SKM-1 (cell line): ENCODE measurements around the gene P3H1.

Experiments
- DNase-seq: peaks from one replicate; lab custom pipeline; 2025; ENCODE audit not compliant: unreplicated experiment; lab: John Stamatoyannopoulos, UW

The P3H1 gene

DNA sequence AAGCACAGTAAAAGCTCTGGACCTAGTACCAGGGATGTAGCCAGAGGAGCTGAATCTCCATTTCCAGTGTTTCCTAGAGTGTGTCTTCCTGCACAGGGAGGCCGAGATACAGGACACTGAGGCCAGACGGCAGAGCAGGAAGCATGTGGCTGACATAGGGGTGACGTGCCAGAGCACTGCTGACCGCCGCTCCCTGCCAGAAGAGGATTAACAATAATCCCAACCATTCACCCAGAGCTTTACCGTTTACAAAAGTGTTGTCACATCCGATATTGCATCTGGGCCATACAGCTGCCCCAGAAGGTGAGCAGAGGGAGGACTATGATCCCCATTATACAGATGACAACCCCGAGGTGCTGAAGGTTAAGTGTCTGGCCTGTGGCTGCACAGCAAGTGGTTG is 21.0 kb downstream of the P3H1 start:
- DNase-seq: no peak

DNA sequence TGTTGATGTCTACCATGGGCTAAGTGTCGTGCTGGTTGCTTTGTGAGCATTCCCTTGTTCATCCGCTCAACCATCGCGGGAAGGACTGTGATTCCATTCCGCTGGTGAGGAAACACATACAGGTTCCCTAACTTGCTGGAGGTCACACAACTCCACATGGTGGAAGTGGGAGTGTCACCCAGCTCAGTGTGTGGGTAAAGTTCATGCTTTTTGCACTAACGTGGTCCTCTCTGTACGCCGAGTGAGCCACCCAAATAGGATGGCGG is 22.7 kb downstream of the P3H1 start:
- no peak for DNase-seq

DNA sequence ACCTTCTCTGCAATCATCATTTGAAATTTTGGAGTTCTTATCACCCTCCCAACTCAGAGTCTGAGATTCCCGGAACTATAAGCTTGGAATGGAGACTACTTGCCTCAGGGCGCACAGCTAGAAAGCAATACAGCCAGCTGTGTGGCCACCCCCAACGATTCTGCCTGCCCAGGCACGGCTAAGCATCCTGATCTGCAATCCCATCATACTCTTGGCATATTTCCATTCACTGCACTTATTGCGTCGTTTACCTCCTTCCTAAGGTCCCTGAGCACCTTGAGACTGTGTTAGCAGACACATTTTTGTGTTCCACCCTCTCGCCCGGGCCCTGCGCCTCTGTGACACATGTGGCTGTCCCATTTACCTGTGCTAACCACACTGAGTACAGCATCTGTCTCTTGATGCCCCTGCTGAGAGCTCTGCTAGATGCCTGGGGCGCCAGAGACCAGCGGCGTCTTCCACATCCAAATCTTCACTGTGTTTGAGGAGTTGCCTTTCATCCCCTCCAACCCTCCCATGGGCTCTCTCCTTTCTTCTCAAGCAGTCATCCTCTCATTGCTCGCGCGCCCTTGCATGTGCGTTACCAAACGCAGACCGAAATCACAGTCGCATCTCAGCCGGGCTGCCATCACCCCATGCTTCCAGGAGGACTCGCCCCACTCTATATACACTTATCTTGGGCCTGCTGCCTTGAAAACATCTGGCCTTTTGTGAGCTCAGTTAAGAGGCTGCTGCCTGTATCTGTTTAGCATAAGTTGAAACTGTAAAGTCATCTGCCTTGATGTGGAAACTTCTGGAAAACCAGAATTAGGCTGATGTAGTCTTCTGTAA is 23.3 kb downstream of the P3H1 start:
- DNase-seq: no peak

DNA sequence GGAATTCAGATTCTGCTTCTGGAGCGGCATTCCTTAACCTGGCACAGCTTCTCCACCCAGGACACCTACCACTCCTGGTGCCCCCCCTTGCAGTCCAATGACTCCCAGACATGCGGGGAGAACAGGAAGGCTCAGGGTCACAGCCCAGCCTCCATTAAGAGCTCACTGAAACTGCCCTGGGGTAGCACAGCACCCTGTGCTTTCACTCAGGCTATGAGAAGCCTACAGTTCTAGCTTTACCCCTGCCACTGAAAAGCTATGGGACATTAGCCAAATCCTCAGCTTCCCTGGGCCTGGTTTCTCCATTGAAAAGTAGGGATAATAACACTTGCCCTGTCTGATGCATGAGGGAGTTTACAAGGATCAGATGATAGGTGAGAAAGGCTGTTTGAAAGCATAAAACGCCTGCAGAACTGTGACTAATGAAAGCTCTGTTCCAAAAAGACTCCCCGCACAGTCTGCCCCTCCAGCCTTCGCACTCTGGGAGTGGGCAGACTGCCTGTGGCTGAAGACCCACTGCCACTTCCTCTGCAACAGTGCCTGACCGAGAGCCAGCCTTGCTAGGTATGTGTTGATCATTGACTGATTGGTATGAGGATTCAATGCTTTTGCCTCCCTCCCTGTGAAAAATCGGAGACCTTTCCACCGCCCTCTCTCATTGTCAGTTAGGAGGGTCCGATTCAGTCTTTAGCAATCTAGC is 24.1 kb downstream of the P3H1 start:
- DNase-seq: no peak

DNA sequence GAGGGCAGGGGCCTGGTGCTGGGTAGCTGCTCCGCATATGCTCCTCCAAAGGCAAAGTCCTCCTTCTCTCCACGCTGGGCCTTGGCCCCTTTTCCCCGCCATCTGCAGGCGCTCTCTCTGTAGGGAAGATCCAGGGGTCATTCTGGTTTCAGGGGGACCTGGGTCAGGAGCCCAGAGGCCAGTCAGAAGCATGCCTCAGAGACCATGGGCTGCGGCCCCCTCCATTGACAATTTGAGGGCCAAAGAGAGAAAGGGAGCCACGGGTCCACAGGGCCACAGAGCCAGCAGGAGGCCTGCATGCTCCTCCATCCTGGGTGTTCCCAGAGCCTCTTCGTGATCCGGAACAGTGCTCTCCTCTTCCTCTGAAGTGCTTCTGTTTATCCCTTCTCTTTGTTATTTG is 24.7 kb downstream of the P3H1 start:
- DNase-seq: no peak

DNA sequence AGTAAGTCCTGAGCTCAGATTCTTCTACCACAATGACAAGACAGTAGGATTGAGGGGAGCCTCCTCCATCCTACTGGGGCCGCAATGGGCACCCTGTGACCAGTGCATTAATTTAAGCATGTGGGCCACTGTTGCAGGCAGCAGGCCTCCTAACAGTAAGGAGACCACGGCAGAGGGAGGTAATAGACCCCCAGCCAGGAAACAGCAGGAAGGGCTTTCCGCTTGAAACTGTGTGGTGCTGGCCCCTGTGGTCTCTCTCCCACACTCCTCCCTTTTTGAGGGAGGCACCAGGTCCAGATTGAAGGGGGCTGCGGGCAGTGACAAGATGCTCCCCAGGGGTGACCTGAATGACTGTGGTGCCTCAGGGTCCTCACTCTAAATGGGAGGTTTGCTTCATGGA is 25.1 kb downstream of the P3H1 start:
- no peak for DNase-seq

DNA sequence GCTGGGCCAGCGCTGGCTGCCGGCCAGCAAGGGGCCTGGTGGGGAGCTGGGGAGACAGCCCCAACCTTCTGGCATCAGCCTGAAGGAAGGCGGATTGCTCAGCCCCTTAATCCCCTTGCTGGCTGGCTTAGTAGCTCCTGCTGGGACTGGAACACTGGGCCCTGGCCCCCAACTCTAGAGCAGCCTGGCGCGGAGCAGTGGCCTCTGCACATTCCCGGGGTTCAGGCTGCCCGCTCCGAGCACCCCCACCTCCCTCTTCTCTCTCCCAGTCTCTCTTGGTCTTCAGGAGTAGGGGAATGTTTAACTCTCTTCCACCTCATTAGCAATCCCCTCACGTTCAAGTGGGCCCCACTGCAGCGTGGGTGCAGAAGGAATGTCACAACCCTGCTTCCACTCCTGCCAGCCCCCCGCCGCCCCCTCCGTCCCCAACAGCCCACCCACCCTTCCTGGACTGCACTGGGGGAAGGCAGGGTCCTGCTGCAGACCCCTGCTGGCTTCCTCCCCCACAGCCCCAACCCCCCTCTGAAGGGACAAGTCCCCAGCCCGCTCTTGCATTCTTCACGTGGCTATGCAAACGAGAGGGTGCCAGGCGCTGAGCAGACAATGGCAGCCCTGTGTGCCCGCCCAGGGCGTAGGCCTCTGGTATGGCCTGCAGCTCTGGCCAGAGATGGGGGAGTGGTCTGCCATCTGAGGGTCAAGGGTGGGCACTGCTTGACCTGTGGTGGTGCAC is 25.8 kb downstream of the P3H1 start:
- no peak for DNase-seq

DNA sequence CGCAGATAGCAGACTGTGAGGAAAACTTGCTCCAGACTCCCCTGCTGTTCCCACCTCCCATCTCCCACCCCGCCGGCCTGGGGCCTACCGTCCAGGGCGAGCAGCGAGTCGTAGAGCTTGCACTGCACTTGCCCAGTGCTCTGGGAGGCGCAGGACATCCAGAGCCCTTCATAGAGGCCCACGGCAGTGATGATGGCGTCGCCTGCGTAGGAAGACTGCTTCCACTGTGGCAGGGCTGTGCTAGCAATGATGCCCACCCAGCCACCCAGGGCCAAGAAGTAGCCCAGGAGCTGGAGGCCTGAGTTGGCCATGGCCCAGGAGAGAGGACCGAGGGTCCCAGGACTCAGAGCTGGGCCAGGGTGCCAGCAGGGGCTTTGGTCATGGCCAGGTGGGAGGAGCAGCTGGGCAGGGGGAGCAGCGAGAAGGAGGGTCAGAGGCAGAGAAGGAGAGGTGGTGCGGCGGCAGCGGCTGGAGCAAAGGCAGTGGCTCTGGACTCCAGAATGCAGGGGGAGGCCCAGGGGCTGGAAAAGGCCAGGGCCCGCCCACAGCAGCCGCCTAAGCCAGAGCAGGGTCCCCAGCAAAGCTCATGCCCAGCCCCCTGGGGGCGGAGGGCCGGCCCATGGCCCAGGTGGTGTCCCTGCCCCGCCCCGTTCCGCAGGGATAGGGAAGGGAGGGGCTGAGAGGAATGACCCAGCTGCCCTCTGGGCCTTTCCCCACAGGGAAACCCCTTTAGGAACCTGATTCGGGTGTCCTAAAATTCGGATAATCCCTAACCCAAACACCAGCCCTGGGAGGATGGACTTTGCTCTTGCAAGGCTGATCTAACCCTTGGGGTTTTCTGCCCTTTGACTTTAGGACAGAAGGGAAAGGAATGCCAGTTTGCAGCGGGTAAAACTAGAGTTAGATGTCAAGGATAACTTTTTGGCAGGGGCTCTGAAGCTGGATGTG is 26.8 kb downstream of the P3H1 start, which contains the start of gene CLDN19:
Gene CLDN19, minus strand, starts transcription at position 484 of the 948 bp plus-strand sequence. Its CDS starts 173 bp downstream, at position 311.
- DNase-seq: no peak

DNA sequence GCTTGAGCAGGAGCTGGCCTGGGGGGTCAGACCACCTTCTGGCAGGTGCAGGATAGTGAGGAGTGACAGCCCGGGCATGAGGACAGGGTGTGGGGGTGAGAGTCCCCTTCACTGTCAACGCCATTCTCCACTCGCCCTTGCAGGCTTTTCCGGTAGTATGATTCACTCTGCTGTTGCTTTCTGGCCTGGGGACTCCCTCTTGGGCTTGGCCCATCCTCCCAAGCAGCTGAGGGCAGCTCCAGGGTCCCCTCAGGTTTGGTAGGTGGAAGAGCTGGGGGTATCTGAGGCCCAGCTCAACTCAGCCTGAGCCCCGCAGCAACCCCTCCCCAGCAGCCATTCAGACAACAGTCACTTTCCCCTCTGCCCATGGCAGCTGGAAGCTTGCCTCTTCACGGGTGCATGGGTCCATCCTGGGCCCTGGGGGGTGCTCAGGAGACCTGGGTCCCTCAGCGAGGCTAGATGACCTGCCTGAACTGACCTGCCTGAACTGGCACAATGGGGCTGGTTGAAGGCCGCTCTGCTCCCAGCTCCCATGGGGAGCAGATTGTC is 28.1 kb downstream of the P3H1 start:
- no peak for DNase-seq

DNA sequence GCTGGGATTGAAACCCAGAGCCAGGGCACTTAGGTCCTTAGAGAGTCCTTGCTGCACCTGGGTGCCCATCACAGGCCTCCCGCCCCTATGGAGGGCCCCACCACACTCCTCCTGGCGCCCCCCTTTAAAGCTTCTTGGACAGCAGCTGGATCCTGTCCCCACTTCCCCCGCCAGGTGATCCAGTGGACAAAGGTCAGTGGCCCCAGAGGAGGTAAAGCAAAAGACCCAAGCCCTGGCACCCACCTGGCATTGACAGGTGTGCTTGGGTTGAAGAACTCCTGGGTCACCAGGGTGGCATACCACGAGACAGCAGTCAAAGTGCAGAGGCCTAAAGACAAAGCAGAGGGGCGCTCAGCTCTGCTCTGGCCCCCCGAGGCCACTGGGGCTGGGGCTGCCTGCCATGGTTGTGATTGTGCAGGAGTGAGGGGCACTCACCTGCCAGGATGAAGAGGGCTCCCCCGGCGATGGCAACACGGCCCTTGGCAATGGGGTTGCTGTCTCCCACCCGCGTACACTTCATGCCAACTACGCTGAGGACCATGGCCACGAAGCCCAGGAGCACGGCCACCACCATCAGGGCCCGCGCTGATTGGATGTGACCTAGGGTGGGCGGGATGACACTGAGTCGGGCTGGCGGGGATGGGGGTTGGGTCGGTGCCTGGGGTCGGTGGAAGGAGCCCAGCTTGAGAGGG is 28.7 kb downstream of the P3H1 start:
- DNase-seq: no peak

DNA sequence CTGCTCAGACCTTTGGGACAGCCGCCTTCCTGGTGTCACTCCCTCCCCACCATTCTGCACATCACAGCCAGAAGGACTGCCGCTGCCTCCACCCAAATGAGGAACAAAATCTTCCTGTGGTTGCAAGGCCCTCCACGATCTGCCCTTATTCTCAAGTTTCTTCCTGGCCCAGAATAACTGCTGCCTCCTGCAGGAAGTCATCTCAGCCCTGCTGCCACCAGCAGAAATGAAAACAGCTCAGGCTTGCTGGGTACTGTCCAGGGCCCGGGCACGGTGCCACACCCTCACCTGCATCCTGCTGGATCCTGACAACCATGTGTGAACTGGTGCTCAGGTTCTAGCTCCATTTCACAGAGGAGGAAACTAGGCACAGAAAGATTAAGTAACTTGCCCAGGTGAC is 29.6 kb downstream of the P3H1 start:
- DNase-seq: peak; percentile 80

DNA sequence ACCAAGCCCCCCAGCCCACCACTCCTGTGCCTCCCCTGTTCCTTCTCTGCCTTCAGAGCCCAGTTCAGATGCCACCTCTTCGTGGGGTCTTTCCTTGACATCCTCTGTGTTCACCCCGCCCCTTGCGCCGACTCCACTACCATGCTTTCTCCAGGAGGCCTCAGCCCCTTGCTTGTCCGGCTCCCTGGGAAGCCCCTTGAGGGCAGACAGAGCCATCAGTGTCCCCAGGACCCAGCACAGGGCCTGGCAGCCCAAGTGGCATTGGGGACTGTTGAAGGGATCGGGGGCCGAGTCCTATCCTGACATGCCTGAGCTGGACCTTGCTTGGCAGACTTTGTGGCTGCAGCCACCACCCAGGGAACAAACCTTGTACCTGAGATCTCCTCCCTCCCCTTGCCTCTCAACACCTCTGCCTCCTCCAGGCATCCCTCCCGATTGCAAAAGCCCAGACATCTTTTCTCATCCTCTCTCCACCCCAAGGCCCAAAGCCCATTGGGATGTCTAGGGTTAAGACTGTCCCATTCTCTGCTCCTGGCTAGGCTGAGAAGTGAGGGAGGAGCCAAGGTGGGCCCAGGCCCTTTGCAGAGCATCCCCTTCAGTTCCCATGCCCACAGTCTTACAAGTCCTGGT is 30.1 kb downstream of the P3H1 start:
- no peak for DNase-seq

DNA sequence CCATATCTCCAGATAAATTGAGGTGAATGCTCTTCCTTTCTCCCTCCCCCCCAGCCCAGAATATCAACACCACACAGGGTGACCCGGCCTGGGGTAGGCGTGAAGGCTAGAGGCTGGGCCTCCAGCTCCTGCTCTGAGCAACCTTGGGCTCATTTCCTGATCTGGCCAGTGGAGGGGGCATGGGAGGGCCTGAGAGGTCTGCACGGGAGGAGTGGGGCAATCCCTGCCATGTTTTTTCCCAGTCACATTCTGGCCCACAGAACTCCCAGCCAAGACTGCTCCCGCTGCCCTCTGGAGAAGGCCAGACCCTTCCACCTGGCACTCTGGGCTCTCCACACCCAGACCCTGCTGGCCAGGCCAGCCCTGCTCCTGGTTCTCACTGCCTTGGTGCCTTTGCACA is 30.7 kb downstream of the P3H1 start:
- DNase-seq: no peak

DNA sequence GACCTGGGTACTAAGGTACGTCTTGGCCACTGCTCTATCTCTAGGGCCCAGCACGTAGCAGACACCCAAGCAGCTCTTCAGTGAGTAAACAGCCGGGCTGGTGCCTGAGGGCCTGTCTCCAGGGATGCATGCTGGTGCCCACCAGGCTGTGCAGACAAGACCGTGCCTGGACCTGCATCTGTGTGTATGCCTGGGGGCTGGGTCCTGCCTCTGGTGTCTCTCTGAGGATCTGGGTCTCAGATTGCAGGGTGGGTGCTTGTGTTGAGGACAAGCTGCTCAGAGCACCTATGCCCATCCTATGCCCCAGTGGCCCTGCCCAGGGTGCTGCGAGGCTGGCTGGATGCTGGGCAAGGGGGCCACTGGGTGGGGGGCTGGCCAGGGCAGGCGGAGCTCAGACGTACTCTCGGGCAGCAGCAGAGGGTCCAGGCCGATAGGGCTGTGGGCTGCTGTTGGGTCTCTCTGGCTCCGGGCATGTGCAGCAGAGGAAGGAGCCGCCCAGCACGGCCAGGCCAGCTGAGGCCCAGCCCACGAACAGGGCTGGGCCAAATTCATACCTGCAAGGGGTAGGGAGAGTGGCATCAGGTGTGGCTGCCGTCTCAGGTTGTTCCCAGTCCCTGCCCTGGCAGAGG is 31.2 kb downstream of the P3H1 start:
- DNase-seq: no peak

DNA sequence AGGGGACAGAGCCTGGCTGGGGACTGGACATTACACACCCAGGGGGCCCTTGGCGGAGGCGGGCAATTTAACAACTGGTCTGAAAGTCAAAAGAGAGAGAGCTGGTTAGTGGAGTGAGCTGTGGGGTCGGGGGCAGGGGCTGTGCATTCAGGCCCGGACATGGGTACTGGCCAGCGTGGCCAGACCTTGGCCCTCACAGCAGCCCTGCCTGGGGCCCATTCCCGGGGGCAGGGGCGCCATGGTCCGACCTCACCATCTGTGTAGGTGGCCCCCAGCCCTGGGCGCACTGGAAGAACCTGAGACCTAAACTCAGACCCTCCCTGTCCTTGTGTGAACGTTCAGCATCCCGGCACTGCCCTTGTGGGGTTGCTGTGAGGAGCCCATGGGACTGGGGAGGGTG is 31.8 kb downstream of the P3H1 start:
- DNase-seq: no peak

DNA sequence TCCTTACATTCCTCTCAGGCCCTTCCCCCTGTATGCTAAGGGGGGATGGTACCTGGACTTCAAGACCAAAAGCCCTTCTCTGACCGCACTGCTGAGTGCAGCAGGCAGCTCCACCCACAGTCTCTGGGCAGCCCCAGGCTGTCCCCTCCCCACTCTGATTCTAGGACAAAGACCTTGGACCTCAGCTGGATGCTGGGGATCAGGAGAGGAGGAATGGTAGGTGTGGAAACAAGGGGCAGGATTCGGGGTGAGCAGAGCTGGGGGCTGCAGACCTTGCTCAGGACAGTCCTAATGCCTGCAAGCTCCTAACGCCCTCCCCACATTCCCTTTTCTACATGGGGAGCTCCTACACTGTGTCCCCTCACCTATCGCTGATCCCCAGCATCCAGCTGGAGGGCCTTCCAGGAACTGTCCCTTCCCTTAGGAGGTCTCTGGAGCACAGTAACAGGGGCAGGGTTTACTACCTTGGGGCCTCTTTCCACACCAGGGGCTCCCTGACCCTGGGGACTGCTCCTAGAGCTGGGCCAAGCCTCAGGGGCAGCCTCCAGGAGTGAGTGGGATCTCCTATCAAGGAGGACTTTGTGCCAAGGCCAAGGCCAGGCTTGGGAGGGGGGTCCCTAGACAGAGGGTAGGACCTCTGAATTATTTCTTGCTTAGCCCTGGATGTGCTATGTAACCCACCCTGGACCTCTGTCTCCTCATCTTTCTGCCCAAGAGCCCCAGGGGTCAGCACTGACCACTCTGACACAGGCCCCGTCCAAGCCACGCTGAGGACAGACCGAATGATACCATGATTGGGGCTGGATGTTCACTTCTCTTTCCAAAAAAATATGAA is 32.4 kb downstream of the P3H1 start:
- DNase-seq: no peak

DNA sequence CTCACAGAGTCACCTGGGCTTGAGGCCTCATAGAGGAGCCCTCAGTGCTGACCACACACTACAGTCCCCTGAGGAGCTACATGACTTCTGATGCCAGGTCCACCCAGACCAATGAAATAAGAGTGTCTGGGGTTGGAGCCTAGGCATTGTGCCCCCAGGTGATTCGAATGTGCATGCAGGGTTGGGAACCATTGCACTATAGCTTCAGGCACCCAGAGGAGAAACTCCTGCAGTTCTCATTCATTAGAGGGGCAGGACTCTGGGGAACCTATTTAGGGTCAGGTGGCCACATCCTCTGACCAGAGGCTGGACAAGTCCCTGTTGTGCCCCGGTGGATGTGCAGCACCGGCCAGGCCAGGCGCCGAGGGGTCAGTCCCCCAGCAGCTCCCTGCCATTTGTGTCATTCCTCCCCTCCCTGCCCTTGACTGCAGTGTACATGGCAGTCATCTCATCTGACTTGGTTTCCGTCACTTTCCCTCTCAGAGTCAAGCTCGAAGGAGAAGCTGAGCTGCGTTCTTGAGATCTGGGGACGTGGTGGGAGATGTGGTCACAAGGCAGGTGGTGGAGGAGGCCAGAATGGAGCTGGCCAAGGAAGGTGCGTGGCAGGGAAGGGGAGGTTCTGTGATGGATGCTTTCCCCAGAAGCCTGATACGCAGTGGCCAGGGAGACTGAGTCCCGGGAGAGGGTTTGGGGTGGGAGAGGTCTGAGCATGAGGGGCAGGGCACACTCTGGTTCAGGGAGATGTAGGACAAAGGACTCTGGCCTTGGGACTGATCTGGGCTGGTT is 33.2 kb downstream of the P3H1 start:
- no peak for DNase-seq
